A673 (cell line): ENCODE data around the gene TTLL1. TPM values are rescaled to one million over a fixed set of nuclear protein-coding genes. Genes with fewer than 3 reads are reported as not detected.
"Not testable (repeated sequence)": the region's sequence is repeated elsewhere in the genome, so short reads cannot be mapped to it uniquely, and the experiment has no call there.

Source experiments
- BruUV-seq: library from RNA; stranded (reverse); fragments of 400-500 nt; replicated peaks from 2 replicates; lab custom pipeline; 2021; lab: Mats Ljungman, UMichigan
- CTCF ChIA-PET: fragments of 300-600 bp; sonication (Branson Sonifier 250); formaldehyde crosslinking; loops from one replicate; lab custom pipeline; 2022; ENCODE audit warnings: antibody characterized with exemption; lab: Charles Lee
- POLR2A ChIA-PET: fragments of 300-600 bp; sonication (Branson Sonifier 250); formaldehyde crosslinking; loops from one replicate; lab custom pipeline; 2022; ENCODE audit warnings: antibody characterized with exemption; ENCODE audit not compliant: low non-redundant PET; lab: Charles Lee
- DNase-seq: peaks from one replicate; pipeline ENCODE4 v3.0.0-alpha.2; 2015; ENCODE audit warnings: low spot score
- H3K27ac ChIP-seq: fragments of 200-600 bp; sonication (generic); 2 replicates; pipeline ENCODE4 v1.5.1; 2016; ENCODE audit warnings: mixed run types, low read depth, mild to moderate bottlenecking, mixed read lengths, antibody characterized with exemption, low read length; ENCODE audit not compliant: poor library complexity, severe bottlenecking
- H3K27me3 ChIP-seq: fragments of 200-600 bp; sonication (generic); replicated peaks from 2 replicates; pipeline ENCODE4 v1.6.1; 2017; ENCODE audit warnings: mixed run types, low read depth, mild to moderate bottlenecking, mixed read lengths, antibody characterized with exemption, low read length; ENCODE audit not compliant: insufficient read depth, poor library complexity
- H3K36me3 ChIP-seq: fragments of 200-600 bp; sonication (generic); 2 replicates; pipeline ENCODE4 v1.6.1; 2016; ENCODE audit warnings: mixed run types, mild to moderate bottlenecking, mixed read lengths, antibody characterized with exemption, low read length; ENCODE audit not compliant: insufficient read depth, poor library complexity, severe bottlenecking
- H3K4me1 ChIP-seq: fragments of 200-600 bp; sonication (generic); 2 replicates; pipeline ENCODE4 v1.6.1; 2017; ENCODE audit warnings: mixed run types, mild to moderate bottlenecking, mixed read lengths, antibody characterized with exemption, low read length; ENCODE audit not compliant: insufficient read depth, poor library complexity, severe bottlenecking
- H3K4me3 ChIP-seq: fragments of 200-600 bp; sonication (generic); 2 replicates; pipeline ENCODE4 v1.5.1; 2016; ENCODE audit warnings: low read depth, mixed run types, mild to moderate bottlenecking, mixed read lengths, low read length; ENCODE audit not compliant: poor library complexity, severe bottlenecking
- H3K9me3 ChIP-seq: fragments of 200-600 bp; sonication (generic); 2 replicates; pipeline ENCODE4 v1.6.1; 2016; ENCODE audit warnings: mixed run types, low read depth, mild to moderate bottlenecking, mixed read lengths, antibody characterized with exemption, low read length; ENCODE audit not compliant: poor library complexity, severe bottlenecking
- EZH2 ChIP-seq: fragments of 200-600 bp; sonication (generic); IDR thresholded peaks from 2 replicates; pipeline ENCODE4 v1.6.1; 2017; ENCODE audit warnings: borderline replicate concordance, low read depth, mild to moderate bottlenecking, mixed read lengths, antibody characterized with exemption, low read length; ENCODE audit not compliant: poor library complexity, severe bottlenecking
- intact Hi-C: fragments of 100-400 bp; cut with micrococcal nuclease; formaldehyde crosslinking; loops from one replicate; pipeline ENCODE4 v1.10.0; 2022; ENCODE audit not compliant: unreplicated experiment
- total RNA-seq: library from RNA; stranded (reverse); gene quantifications from 2 replicates; pipeline ENCODE4 v1.2.3, GENCODE V29; 2021
- TF ChIP-seq, protein P1 (sequence below): fragments of 300-800, 200-600 bp; sonication (generic); conservative IDR thresholded peaks from 2 replicates; pipeline ENCODE4 v1.5.1; 2017; ENCODE audit warnings: low read depth, mild to moderate bottlenecking, antibody characterized with exemption, low read length, moderate library complexity, mixed read lengths

Gene TTLL1
- total RNA-seq, 1 experiment from 2014 or later: 6.4 TPM

DNA sequence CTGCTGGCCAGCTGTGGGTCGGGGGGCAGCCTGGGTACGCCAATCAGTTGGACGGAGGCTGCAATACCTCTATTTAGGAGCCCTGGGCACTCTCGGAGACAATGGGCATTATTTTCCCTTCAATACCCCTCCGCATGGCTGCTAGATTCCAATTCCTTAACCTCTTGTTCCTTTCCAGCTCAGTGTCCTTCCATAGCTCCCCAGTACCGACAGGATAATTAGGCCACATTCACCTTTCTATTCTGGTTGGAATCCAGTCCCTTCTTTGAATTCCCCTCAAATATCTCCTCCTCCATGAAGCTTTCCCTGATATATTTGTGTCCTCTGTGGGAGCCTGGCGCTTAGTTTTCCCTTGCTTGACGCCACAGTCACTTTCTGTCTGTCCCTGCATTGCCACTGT lies 17.1 kb upstream of the TTLL1 start:
- Histone ChIP-seq H3K9me3 (no peaks in the 10 kb centered on the region), H3K27me3 (peaks cover 6% of the 10 kb centered on the region), H3K27ac (no peak overlapping the region), H3K4me1 (no peaks in the 10 kb centered on the region), H3K36me3 (no peaks in the 10 kb centered on the region), H3K4me3 (no peak overlapping the region)
- TF ChIP-seq, protein P1, sequence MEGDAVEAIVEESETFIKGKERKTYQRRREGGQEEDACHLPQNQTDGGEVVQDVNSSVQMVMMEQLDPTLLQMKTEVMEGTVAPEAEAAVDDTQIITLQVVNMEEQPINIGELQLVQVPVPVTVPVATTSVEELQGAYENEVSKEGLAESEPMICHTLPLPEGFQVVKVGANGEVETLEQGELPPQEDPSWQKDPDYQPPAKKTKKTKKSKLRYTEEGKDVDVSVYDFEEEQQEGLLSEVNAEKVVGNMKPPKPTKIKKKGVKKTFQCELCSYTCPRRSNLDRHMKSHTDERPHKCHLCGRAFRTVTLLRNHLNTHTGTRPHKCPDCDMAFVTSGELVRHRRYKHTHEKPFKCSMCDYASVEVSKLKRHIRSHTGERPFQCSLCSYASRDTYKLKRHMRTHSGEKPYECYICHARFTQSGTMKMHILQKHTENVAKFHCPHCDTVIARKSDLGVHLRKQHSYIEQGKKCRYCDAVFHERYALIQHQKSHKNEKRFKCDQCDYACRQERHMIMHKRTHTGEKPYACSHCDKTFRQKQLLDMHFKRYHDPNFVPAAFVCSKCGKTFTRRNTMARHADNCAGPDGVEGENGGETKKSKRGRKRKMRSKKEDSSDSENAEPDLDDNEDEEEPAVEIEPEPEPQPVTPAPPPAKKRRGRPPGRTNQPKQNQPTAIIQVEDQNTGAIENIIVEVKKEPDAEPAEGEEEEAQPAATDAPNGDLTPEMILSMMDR: no peak
- no peak for TF ChIP-seq EZH2
- intact Hi-C loops: no loop called here
- DNase-seq: no peak
- BruUV-seq: no TSS peak
- POLR2A ChIA-PET: interaction anchor here (0.7 kb wide), 1 partner anchor 172 kb away, joined by 12 read pairs; no protein-coding TSS in a partner anchor
- CTCF ChIA-PET: no interaction called here

DNA sequence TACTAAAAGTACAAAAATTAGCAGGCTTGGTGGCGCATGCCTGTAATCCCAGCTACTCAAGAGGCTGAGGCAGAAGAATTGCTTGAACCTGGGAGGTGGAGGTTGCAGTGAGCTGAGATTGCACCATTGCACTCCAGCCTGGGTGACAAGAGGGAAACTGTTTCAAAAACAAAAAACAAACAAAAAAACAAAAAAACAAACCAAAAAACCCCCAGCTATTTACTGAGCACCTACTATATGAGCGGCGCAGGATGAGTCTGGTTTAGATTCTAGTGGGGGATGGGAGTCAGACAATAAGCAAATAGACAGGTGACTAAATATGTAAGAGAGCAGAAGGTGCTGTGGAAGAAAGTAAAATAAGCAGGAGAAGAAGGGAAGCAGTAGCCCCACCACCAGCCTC lies 15.8 kb upstream of the TTLL1 start:
- DNase-seq, POLR2A ChIA-PET, H3K36me3 ChIP-seq, H3K27me3 ChIP-seq, H3K4me3 ChIP-seq, intact Hi-C loops, BruUV-seq, H3K4me1 ChIP-seq, H3K27ac ChIP-seq, H3K9me3 ChIP-seq: not testable (repeated sequence)
- CTCF ChIA-PET: interaction anchor here (1.1 kb wide), 1 partner anchor 15 kb away, joined by 3 read pairs; no protein-coding TSS in a partner anchor

DNA sequence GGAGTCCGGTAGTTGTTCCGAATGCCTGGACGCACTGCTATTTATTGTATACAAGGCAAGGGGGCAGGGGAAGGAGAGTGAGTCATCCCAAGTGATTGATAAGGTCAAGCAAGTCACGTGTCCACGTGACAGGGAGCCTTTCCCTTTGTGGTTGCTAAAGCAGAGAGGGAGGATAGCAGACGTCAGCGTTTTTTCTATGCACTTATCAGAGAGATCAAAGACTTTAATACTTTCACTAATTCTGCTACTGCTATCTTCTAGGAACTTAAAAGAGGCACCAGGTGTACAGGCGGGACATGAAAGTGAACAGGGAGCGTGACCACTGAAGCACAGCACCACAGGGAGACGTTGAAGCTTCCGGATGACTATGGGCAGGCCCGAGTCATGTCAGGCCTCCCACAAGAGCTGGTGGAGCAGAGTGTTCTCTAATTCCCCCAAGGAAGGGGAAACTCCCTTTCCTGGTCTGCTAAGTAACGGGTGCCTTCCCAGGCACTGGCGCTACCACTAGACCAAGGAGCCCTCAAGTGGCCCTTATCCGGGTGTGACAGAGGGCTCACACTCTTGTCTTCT lies 14.9 kb upstream of the TTLL1 start:
- intact Hi-C loops, H3K9me3 ChIP-seq, H3K27ac ChIP-seq, H3K27me3 ChIP-seq, BruUV-seq, DNase-seq, H3K36me3 ChIP-seq, H3K4me1 ChIP-seq, H3K4me3 ChIP-seq, POLR2A ChIA-PET: not testable (repeated sequence)
- CTCF ChIA-PET: interaction anchor here (1.1 kb wide), 1 partner anchor 14 kb away, joined by 3 read pairs; no protein-coding TSS in a partner anchor

DNA sequence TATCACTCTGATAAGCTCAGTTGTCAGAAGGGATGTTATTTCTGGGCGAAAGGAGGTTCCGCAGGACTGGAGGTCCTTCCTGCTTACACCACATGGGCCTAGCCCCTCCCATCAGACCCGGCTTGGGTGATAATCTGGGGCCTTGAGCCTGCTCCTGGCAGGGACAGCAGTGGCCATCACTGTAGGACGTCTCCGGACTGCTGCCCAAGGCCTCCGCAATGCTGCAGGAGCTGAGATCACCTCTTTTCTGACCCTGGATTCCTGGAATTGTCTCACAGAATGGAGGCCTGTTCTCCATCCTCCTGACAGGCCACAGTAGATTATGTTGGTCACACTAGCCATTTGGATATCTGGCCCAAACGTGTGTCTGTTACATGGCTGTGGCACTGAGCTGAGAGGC lies 12.1 kb upstream of the TTLL1 start:
- no peak overlapping the region for H3K4me3 ChIP-seq
- no TSS peak for BruUV-seq
- no peaks in the 10 kb centered on the region for H3K36me3 ChIP-seq
- DNase-seq: no peak
- intact Hi-C loops: no loop called here
- peaks cover 9% of the 10 kb centered on the region for H3K9me3 ChIP-seq
- TF ChIP-seq, protein P1: no peak
- no peak for TF ChIP-seq EZH2
- ChIA-PET POLR2A (no interaction called here), CTCF (no interaction called here)
- H3K4me1 ChIP-seq: no peaks in the 10 kb centered on the region
- no peaks in the 10 kb centered on the region for H3K27me3 ChIP-seq
- H3K27ac ChIP-seq: no peak overlapping the region
